Neural cell (in vitro differentiated cells): ENCODE measurements around the gene PFKFB1. TPM values are rescaled to one million over a fixed set of nuclear protein-coding genes. Genes with fewer than 3 reads are reported as not detected.

Experiments used
- H2AFZ ChIP-seq: fragments of 200-600, 300-800 bp; sonication (generic), shearing (Covaris generic); 2 replicates; pipeline ENCODE4 v1.6.0; 2014; ENCODE audit warnings: low read depth, mild to moderate bottlenecking, antibody characterized with exemption, low read length, moderate library complexity
- H3F3A ChIP-seq: fragments of 200-600 bp; shearing (Covaris generic); 2 replicates; pipeline ENCODE4 v1.6.1; 2016; ENCODE audit warnings: mild to moderate bottlenecking, moderate library complexity, mixed read lengths, antibody characterized with exemption, low read length; ENCODE audit not compliant: insufficient read depth, poor library complexity, severe bottlenecking
- H3K27ac ChIP-seq: fragments of 200-600, 300-800 bp; sonication (generic), shearing (Covaris generic); 2 replicates; pipeline ENCODE4 v1.5.1; 2014; ENCODE audit warnings: mild to moderate bottlenecking, low read length, moderate library complexity
- H3K27me3 ChIP-seq: fragments of 300-800, 200-600 bp; sonication (generic), shearing (Covaris generic); 2 replicates; pipeline ENCODE4 v1.6.0; 2014; ENCODE audit warnings: mild to moderate bottlenecking, low read depth, low read length, moderate library complexity; ENCODE audit not compliant: insufficient read depth
- H3K36me3 ChIP-seq: fragments of 300-800, 200-600 bp; sonication (generic), shearing (Covaris generic); 2 replicates; pipeline ENCODE4 v1.5.1; 2014; ENCODE audit warnings: mild to moderate bottlenecking, antibody characterized with exemption, low read length, moderate library complexity; ENCODE audit not compliant: insufficient read depth
- H3K4me2 ChIP-seq: fragments of 300-800, 200-600 bp; sonication (generic), shearing (Covaris generic); 2 replicates; pipeline ENCODE4 v1.6.0; 2014; ENCODE audit warnings: mild to moderate bottlenecking, low read length
- H3K4me3 ChIP-seq: fragments of 300-800, 200-600 bp; sonication (generic), shearing (Covaris generic); 2 replicates; pipeline ENCODE4 v1.5.1; 2014; ENCODE audit warnings: mild to moderate bottlenecking, low read length, moderate library complexity
- H3K79me2 ChIP-seq: fragments of 200-600 bp; shearing (Covaris generic); replicated peaks from 2 replicates; pipeline ENCODE4 v1.6.0; 2014; ENCODE audit warnings: mild to moderate bottlenecking, low read length, moderate library complexity; ENCODE audit not compliant: insufficient read depth
- H3K9ac ChIP-seq: fragments of 300-800, 200-600 bp; sonication (generic), shearing (Covaris generic); 2 replicates; pipeline ENCODE4 v1.6.1; 2016; ENCODE audit warnings: mild to moderate bottlenecking, low read length, mixed read lengths
- H3K9me2 ChIP-seq: fragments of 200-600 bp; shearing (Covaris generic); 2 replicates; pipeline ENCODE4 v1.6.1; 2016; ENCODE audit warnings: mild to moderate bottlenecking, low read length, mixed read lengths; ENCODE audit not compliant: insufficient read depth
- H3K9me3 ChIP-seq: fragments of 200-600, 300-800 bp; sonication (generic), shearing (Covaris generic); 2 replicates; pipeline ENCODE4 v1.6.1; 2016; ENCODE audit warnings: mild to moderate bottlenecking, mixed run types, low read length, moderate library complexity, mixed read lengths
- H4K20me1 ChIP-seq: fragments of 200-600 bp; shearing (Covaris generic); 2 replicates; pipeline ENCODE4 v1.6.1; 2016; ENCODE audit warnings: mild to moderate bottlenecking, mixed run types; ENCODE audit not compliant: insufficient read depth
- EP300 ChIP-seq: fragments of 450-650 bp; conservative IDR thresholded peaks from 2 replicates; pipeline ENCODE4 v1.6.1; 2014; ENCODE audit warnings: antibody characterized with exemption, mild to moderate bottlenecking, moderate library complexity; ENCODE audit not compliant: poor library complexity, severe bottlenecking
- EZH2 ChIP-seq: fragments of 200-600, 300-800 bp; shearing (Covaris generic), sonication (generic); IDR thresholded peaks from 2 replicates; pipeline ENCODE4 v1.6.1; 2014; ENCODE audit warnings: antibody characterized with exemption, low read length, borderline replicate concordance, mild to moderate bottlenecking; ENCODE audit not compliant: insufficient read depth, poor library complexity, severe bottlenecking
- MXI1 ChIP-seq: fragments of 450-650 bp; conservative IDR thresholded peaks from 2 replicates; pipeline ENCODE4 v1.6.1; 2014; ENCODE audit warnings: antibody characterized with exemption, mild to moderate bottlenecking; ENCODE audit not compliant: poor library complexity, severe bottlenecking
- POLR2AphosphoS5 ChIP-seq: IDR thresholded peaks from 2 replicates; pipeline ENCODE4 v1.6.1; 2012
- RAD21 ChIP-seq: fragments of 450-650 bp; conservative IDR thresholded peaks from 2 replicates; pipeline ENCODE4 v1.6.1; 2014; ENCODE audit warnings: antibody characterized with exemption, mild to moderate bottlenecking, moderate library complexity
- SMC3 ChIP-seq: fragments of 450-650 bp; conservative IDR thresholded peaks from 2 replicates; pipeline ENCODE4 v1.6.1; 2014; ENCODE audit warnings: antibody characterized with exemption, mild to moderate bottlenecking, moderate library complexity; ENCODE audit not compliant: poor library complexity
- TAF1 ChIP-seq: IDR thresholded peaks from 2 replicates; pipeline ENCODE4 v1.6.1; 2012; ENCODE audit warnings: low read depth
- polyA plus RNA-seq: library from polyadenylated mRNA; depleted of rRNA; stranded (reverse); fragments of >200 nt; gene quantifications from 2 replicates; pipeline ENCODE4 v1.2.3, GENCODE V29; 2014
- TF ChIP-seq, protein P1 (sequence below): IDR thresholded peaks from 2 replicates; pipeline ENCODE4 v1.6.1; 2012; ENCODE audit warnings: borderline replicate concordance
- TF ChIP-seq, protein P2 (sequence below): fragments of 450-650 bp; IDR thresholded peaks from 2 replicates; pipeline ENCODE4 v1.5.1; 2014; ENCODE audit warnings: antibody characterized with exemption, mild to moderate bottlenecking, moderate library complexity; ENCODE audit not compliant: poor library complexity, severe bottlenecking

Gene PFKFB1
- polyA plus RNA-seq, 1 donor from 2014 or later, result 0.51 TPM

DNA sequence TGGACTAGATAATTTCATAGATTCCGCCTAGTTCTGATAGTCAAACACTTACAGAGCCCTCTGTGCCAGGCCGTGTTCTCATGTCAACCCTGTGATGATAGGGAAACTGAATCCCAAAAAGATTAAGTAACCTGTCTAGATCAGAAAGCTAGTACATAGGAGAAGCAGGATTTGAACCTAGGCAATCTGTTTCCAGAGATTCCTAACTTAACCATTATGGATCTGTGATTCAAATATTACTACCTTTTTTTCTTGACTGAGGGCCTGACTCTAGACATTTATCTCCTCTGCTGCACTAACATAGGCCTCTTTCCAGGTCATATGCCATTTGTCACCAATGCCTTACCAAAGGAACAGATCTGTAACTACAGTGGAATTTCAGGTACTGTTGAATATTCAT lies 35.3 kb upstream of the PFKFB1 start:
- TF ChIP-seq TAF1, result no peak
- TF ChIP-seq, protein P1, sequence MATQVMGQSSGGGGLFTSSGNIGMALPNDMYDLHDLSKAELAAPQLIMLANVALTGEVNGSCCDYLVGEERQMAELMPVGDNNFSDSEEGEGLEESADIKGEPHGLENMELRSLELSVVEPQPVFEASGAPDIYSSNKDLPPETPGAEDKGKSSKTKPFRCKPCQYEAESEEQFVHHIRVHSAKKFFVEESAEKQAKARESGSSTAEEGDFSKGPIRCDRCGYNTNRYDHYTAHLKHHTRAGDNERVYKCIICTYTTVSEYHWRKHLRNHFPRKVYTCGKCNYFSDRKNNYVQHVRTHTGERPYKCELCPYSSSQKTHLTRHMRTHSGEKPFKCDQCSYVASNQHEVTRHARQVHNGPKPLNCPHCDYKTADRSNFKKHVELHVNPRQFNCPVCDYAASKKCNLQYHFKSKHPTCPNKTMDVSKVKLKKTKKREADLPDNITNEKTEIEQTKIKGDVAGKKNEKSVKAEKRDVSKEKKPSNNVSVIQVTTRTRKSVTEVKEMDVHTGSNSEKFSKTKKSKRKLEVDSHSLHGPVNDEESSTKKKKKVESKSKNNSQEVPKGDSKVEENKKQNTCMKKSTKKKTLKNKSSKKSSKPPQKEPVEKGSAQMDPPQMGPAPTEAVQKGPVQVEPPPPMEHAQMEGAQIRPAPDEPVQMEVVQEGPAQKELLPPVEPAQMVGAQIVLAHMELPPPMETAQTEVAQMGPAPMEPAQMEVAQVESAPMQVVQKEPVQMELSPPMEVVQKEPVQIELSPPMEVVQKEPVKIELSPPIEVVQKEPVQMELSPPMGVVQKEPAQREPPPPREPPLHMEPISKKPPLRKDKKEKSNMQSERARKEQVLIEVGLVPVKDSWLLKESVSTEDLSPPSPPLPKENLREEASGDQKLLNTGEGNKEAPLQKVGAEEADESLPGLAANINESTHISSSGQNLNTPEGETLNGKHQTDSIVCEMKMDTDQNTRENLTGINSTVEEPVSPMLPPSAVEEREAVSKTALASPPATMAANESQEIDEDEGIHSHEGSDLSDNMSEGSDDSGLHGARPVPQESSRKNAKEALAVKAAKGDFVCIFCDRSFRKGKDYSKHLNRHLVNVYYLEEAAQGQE, result no peak
- no peak for TF ChIP-seq EP300
- TF ChIP-seq, protein P2, sequence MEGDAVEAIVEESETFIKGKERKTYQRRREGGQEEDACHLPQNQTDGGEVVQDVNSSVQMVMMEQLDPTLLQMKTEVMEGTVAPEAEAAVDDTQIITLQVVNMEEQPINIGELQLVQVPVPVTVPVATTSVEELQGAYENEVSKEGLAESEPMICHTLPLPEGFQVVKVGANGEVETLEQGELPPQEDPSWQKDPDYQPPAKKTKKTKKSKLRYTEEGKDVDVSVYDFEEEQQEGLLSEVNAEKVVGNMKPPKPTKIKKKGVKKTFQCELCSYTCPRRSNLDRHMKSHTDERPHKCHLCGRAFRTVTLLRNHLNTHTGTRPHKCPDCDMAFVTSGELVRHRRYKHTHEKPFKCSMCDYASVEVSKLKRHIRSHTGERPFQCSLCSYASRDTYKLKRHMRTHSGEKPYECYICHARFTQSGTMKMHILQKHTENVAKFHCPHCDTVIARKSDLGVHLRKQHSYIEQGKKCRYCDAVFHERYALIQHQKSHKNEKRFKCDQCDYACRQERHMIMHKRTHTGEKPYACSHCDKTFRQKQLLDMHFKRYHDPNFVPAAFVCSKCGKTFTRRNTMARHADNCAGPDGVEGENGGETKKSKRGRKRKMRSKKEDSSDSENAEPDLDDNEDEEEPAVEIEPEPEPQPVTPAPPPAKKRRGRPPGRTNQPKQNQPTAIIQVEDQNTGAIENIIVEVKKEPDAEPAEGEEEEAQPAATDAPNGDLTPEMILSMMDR, result no peak
- TF ChIP-seq SMC3, result no peak
- no peak for TF ChIP-seq POLR2AphosphoS5
- no peak for TF ChIP-seq EZH2
- TF ChIP-seq MXI1, result no peak
- TF ChIP-seq RAD21, result no peak
- Histone ChIP-seq H2AFZ (no peak overlapping the region), H3K36me3 (no peaks in the 10 kb centered on the region), H3K27me3 (no peaks in the 10 kb centered on the region), H3K9me2 (no peaks in the 10 kb centered on the region), H3K9ac (no peak overlapping the region), H3K4me3 (no peak overlapping the region), H3K9me3 (no peaks in the 10 kb centered on the region), H3F3A (no peaks in the 10 kb centered on the region), H3K79me2 (no peaks in the 10 kb centered on the region), H3K4me2 (no peak overlapping the region), H3K27ac (no peak overlapping the region), H4K20me1 (no peaks in the 10 kb centered on the region)

DNA sequence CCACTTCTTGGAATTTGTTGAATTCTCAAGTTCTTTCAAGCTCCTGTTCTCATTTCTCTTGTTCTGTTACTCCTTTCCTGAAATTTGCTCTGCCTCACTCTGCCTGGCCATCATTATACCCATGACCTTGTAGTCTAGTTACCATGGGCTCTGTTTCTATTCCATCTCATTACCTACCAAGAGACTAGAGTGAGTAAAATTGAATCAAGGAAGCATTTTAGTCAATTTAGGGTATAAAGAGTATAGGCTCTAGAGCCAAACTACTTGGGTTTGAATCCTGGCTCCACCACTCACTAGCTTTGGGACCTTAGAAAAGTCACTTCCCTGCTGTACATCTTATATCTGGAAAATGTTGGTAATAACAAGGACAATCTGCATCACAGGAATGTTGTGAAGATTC lies 34.6 kb upstream of the PFKFB1 start:
- Histone ChIP-seq H2AFZ (no peak overlapping the region), H4K20me1 (no peaks in the 10 kb centered on the region), H3K4me3 (no peak overlapping the region), H3K79me2 (no peaks in the 10 kb centered on the region), H3F3A (no peaks in the 10 kb centered on the region), H3K9ac (no peak overlapping the region), H3K27me3 (no peaks in the 10 kb centered on the region), H3K27ac (no peak overlapping the region), H3K36me3 (no peaks in the 10 kb centered on the region), H3K9me3 (no peaks in the 10 kb centered on the region), H3K4me2 (no peak overlapping the region), H3K9me2 (no peaks in the 10 kb centered on the region)
- TF ChIP-seq RAD21 (no peak), EP300 (no peak), EZH2 (no peak), POLR2AphosphoS5 (no peak), TAF1 (no peak), SMC3 (no peak), MXI1 (no peak)
- TF ChIP-seq, protein P1, result no peak
- TF ChIP-seq, protein P2, result no peak
